22Rv1 (cell line): ENCODE data around the gene ANXA2R.
"Not testable (repeated sequence)": the region's sequence is repeated elsewhere in the genome, so short reads cannot be mapped to it uniquely, and the experiment has no call there.

Experiments used
- H3K27ac ChIP-seq: fragments of 450-650 bp; 2 replicates; pipeline ENCODE4 v1.5.1; 2017
- ZFX ChIP-seq: fragments of 450-650 bp; IDR thresholded peaks from 2 replicates; pipeline ENCODE4 v1.6.1; 2017; ENCODE audit warnings: antibody characterized with exemption, borderline replicate concordance
- TF ChIP-seq, protein P1 (sequence below): fragments of 450-650 bp; IDR thresholded peaks from 2 replicates; pipeline ENCODE4 v1.5.1; 2017; ENCODE audit warnings: mild to moderate bottlenecking

The ANXA2R gene

DNA sequence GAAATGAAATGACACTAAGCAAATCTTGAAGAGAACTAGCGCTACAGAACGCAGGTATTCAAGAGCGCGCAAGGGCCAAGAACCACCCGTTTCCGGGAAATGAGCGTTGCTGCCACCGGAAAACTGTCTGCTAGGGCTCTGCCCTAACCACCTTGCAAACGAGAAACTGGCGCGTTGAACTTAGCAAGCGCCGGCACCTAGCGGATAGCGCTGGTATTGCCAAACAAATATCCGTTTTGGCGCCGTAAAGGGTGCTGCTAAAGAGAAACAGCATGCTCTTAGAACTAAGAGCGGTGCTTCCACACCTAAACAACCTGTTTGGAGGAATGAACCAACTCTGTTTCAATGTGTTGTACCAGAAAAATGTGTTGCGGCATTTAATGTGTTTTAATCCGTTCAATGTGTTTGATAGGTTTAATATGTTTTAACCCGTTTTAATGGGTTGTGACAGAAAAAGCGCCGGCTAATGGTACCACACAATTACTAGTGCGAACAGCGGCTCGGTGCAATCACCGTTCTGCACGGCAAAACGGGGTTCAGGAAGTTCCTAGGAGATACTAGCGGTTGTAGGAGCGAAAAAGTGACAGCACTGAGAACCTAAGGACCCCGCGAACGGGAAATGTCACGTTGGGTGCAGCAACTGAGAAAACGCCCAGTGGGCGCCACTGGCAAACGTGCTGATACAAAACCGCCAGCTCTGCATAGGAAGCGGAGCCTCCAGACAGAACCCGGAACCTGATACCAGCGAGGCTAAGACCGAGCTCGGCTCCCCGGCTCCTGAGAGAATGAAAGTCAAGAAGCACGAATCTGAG is at the start of gene ANXA2R:
Gene ANXA2R (minus strand): TSS at position 33 of the 812 bp plus-strand sequence. CDS start 273 bp downstream, outside the sequence.
- no peak for TF ChIP-seq ZFX
- TF ChIP-seq, protein P1, sequence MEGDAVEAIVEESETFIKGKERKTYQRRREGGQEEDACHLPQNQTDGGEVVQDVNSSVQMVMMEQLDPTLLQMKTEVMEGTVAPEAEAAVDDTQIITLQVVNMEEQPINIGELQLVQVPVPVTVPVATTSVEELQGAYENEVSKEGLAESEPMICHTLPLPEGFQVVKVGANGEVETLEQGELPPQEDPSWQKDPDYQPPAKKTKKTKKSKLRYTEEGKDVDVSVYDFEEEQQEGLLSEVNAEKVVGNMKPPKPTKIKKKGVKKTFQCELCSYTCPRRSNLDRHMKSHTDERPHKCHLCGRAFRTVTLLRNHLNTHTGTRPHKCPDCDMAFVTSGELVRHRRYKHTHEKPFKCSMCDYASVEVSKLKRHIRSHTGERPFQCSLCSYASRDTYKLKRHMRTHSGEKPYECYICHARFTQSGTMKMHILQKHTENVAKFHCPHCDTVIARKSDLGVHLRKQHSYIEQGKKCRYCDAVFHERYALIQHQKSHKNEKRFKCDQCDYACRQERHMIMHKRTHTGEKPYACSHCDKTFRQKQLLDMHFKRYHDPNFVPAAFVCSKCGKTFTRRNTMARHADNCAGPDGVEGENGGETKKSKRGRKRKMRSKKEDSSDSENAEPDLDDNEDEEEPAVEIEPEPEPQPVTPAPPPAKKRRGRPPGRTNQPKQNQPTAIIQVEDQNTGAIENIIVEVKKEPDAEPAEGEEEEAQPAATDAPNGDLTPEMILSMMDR: peak; percentile 83
- peak within 1 kb of the TSS; percentile 99 for H3K27ac ChIP-seq

- H3K27ac ChIP-seq: not testable (repeated sequence)
Observed at GRCh38 chr5:43086118-43086908, 46.2 kb upstream of the ANXA2R start.

- TF ChIP-seq ZFX: no peak
- TF ChIP-seq, protein P1: no peak
- H3K27ac ChIP-seq: no peak overlapping the region
Observed at GRCh38 chr5:43085453-43085852, 45.3 kb upstream of the ANXA2R start.

DNA sequence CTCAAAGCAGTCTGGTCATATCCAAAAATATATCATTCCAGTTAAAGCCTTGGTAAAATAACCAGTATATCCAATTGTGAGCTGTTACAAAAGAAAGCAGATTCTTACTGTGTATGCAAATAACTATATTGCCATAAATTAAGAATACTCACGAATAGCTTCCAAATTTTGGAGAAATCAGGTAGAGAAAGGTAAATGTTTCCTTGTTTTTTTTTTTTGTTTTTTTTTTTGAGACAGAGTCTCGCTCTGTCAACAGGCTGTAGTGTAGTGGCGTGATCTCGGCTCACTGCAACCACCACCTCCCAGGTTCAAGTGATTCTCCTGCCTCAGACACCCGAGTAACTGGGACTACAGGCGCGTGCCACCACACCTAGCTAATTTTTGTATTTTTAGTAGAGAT is 44.3 kb upstream of the ANXA2R start:
- H3K27ac ChIP-seq: not testable (repeated sequence)

DNA sequence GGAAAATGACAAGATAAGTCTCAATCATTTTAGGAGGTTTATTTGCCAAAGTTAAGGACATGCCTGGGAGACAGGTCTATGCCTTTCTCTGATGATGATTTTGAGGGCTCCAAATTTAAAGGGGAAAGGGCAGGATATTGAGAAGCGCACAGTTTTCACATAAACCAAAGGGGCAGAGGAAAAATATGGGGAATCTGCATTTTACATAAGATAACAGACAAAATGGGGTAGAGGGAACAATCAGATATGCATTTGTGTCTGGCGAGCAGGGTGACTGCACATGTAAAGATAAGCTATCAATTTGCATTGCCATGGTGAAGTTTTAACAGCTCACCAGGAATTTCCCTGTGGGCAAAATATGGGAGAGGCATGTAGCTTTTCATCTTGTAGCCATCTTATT is 41.2 kb upstream of the ANXA2R start:
- H3K27ac ChIP-seq: not testable (repeated sequence)

GRCh38 chr5:43078956-43079355 is 38.8 kb upstream of the ANXA2R start:
- H3K27ac ChIP-seq: no peak overlapping the region
- TF ChIP-seq, protein P1: no peak
- TF ChIP-seq ZFX: no peak

DNA sequence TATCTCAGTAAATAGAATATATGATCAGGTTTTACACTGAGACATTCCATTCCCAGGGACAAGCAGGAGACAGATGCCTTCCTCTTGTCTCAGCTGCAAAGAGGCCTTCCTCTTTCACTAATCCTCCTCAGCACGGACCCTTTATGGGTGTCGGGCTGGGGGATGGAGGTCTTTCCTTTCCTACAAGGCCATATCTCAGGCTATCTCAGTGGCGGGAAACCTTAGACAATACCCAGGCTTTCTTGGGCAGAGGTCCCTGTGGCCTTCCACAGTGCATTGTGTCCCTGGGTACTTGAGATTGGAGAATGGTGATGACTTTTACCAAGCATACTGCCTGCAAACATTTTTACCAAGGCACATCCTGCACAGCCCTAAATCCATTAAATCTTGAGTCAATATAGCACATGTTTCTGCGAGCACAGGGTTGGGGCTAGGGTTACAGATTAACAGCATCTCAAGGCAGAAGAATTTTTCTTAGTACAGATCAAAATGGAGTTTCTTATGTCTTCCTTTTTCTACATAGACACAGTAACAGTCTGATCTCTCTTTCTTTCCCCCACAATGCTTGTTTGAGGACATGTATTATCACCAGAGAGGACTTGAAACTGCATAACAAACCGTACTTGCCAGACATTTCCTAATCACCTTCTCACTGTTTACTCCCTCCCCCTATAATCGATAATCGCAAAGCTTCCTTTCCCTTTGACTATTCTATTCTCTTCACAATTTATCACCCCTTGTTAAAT is 37.5 kb upstream of the ANXA2R start:
- not testable (repeated sequence) for H3K27ac ChIP-seq

DNA sequence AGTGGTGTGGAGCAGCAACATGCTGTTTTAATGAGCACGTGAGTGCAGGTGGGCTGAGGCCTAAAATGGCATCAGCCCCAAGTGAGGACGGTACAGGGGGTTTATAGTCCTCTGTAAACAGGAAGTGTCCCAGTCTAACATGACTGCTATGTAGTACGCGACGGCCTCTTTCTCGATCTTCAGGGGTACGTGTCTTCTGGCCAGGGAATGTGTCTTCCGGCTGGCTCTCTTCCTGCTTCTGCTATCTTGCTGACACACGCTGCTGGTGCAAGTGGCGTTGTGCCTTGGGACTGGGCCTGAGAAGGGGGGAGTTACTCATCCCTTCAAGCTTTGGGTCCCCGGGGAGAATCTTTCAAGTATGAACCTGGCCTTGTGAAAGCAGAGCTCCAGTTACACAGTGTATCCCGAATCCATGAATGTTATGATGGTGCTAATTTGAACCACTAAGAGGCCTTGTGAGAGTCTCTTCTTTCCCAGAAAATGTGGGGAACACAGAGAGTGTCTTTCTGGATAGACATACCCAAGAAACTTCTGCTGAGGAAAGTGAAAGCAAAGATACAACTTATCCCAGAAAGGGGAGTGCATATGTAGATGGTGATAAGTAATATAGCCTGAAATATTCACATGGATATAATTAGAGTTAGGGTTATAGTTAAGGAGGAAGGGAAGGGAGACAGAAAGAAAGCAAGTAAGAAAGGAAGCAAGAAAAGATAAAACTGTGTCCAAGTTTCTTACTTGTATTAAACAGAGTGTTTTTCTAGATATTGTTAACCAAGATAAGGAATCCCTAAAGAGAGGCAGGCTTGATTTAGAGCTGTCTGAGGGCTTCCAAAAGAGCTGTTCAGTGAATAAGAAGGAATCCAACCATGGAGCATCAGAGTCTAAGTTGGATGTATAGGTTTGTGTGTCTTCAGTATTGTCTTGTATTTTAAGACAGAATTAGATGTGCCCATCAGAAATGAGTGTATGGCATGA is 35.5 kb upstream of the ANXA2R start:
- TF ChIP-seq, protein P1: no peak
- TF ChIP-seq ZFX: no peak
- H3K27ac ChIP-seq: no peak overlapping the region
